Mucosa of descending colon (tissue), 3 donors: Measurements from ENCODE around the gene CHD2. TPM values are rescaled to one million over a fixed set of nuclear protein-coding genes. Genes with fewer than 3 reads are reported as not detected.

Source experiments
- ATAC-seq: fragments of 200-7000 bp; cut with Tn5 transposase; one replicate; pipeline ENCODE4 v1.9.1; 2020; ENCODE audit warnings: mild to moderate bottlenecking, moderate library complexity
- DNase-seq, 3 donors: peaks; one replicate each; pipeline ENCODE4 v3.0.0-alpha.2; 2020
- H3K36me3 ChIP-seq: fragments of 200-600 bp; one replicate; pipeline ENCODE4 v1.8.0; 2021; ENCODE audit warnings: low read depth, mild to moderate bottlenecking
- H3K4me1 ChIP-seq: fragments of 200-600 bp; one replicate; pipeline ENCODE4 v1.8.0; 2021; ENCODE audit warnings: low read depth, mild to moderate bottlenecking
- H3K4me3 ChIP-seq: fragments of 200-600 bp; one replicate; pipeline ENCODE4 v1.8.0; 2021; ENCODE audit warnings: mild to moderate bottlenecking
- H3K9me3 ChIP-seq: fragments of 200-600 bp; one replicate; pipeline ENCODE4 v1.8.0; 2021; ENCODE audit warnings: mild to moderate bottlenecking
- CTCF ChIP-seq: fragments of 200-600 bp; IDR thresholded peaks from one replicate; pipeline ENCODE4 v1.8.0; 2022; ENCODE audit warnings: antibody characterized with exemption, mild to moderate bottlenecking
- intact Hi-C, 2 donors: fragments of 100-400 bp; cut with DNase I in 1 of 2; cut with micrococcal nuclease in 1 of 2; formaldehyde crosslinking; loops; one replicate each; pipeline versions ENCODE4 v1.11.0 to v1.11.1; 2022; cut with DNase I, micrococcal nuclease
- total RNA-seq, 3 donors: library from RNA; stranded (reverse); fragmentation: NEBNext Ultra II Directional in 2 of 3; extraction: Animal tissue kit (Norgen Biotek cat#: 25700) in 2 of 3; gene quantifications; one replicate each; pipeline versions ENCODE4 v1.2.1 to v1.2.4, GENCODE V29; 2021 to 2023
- donor health status: DM: no; HTN: no; CAD: no; lungs with moderate emphysema.
- donor health status: DM: no; HTN: no; CAD: no.
- donor health status: DM: no; HTN: yes; CAD: no.

The CHD2 gene
- total RNA-seq, 3 donors from 2014 or later, result 86.2 to 128 (median 110) TPM

- no peak for TF ChIP-seq CTCF
- Histone ChIP-seq H3K4me1 (peaks cover 25% of the 10 kb centered on the region), H3K9me3 (no peaks in the 10 kb centered on the region), H3K4me3 (no peak overlapping the region), H3K36me3 (peaks cover 6% of the 10 kb centered on the region)
- ATAC-seq (no peak), DNase-seq (no peak)
- intact Hi-C loops, result no loop called here
Observed at GRCh38 chr15:92930054-92930621, 30.0 kb downstream of the CHD2 start.

- ATAC-seq (no peak), DNase-seq (no peak)
- H3K9me3 ChIP-seq, result no peaks in the 10 kb centered on the region
- no peak overlapping the region for H3K4me3 ChIP-seq
- H3K36me3 ChIP-seq, result peaks cover 6% of the 10 kb centered on the region
- TF ChIP-seq CTCF, result no peak
- H3K4me1 ChIP-seq, result peaks cover 24% of the 10 kb centered on the region
- intact Hi-C loops, result no loop called here
Observed at GRCh38 chr15:92930776-92931175, 30.7 kb downstream of the CHD2 start.

GRCh38 chr15:92932946-92933649 lies 33.0 kb downstream of the CHD2 start:
- intact Hi-C loops, result no loop called here
- Histone ChIP-seq H3K4me3 (no peak overlapping the region), H3K9me3 (no peaks in the 10 kb centered on the region), H3K4me1 (peaks cover 32% of the 10 kb centered on the region), H3K36me3 (peaks cover 6% of the 10 kb centered on the region)
- ATAC-seq (no peak), DNase-seq (no peak)
- TF ChIP-seq CTCF, result no peak

- Histone ChIP-seq H3K4me1 (peaks cover 32% of the 10 kb centered on the region), H3K9me3 (no peaks in the 10 kb centered on the region), H3K36me3 (peaks cover 4% of the 10 kb centered on the region), H3K4me3 (no peak overlapping the region)
- intact Hi-C loops, result no loop called here
- TF ChIP-seq CTCF, result no peak
- ATAC-seq, result no peak
- no peak for DNase-seq
Observed at GRCh38 chr15:92933831-92934230, 33.7 kb downstream of the CHD2 start.

DNA sequence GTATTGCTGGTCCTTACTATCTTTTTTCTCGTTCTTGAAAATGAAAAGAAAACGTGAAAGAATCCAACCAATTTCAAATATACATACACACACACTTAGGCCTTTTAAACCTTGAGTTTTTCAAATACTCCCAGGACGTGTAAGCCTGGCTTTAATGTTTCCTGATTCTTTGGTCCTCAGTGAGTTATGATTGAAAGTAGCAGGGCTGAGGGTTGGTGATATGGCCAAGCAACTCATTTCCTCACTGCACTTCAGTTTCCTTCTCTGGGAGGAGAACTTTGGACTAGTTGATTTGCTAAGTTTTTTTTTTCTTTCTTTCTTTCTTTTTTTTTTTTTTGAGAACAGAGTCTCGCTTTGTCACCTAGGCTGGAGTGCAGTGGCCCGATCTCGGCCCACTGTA lies 34.6 kb downstream of the CHD2 start:
- Histone ChIP-seq H3K4me1 (peaks cover 32% of the 10 kb centered on the region), H3K4me3 (no peak overlapping the region), H3K36me3 (peaks cover 3% of the 10 kb centered on the region), H3K9me3 (no peaks in the 10 kb centered on the region)
- TF ChIP-seq CTCF, result no peak
- DNase-seq (no peak), ATAC-seq (peak; percentile 84)
- intact Hi-C loops, result no loop called here
